Measurements from ENCODE around the gene PAPPA2. TPM values are rescaled to one million over a fixed set of nuclear protein-coding genes. Genes with fewer than 3 reads are reported as not detected.
A peak's percentile ranks its signal among the peaks of the same experiment; 100 is the strongest.

The PAPPA2 gene
- total RNA-seq, 6 donors from 2014 or later: under 0.01 to 2.4 (median 0.45) TPM

GRCh38 chr1:176702901-176703300 lies 239.9 kb downstream of the PAPPA2 start:
- H3K4me3 ChIP-seq: no peak overlapping the region
- H3K36me3 ChIP-seq: no peaks in the 10 kb centered on the region
- WGBS, 2 donors: 75 to 86% methylated on average over 3 of the region's 3 CpGs
- no peaks in the 10 kb centered on the region for H3K9me3 ChIP-seq
- no peak for ATAC-seq (ENCODE audit: low FRiP score in 2 of 2)
- no peak for TF ChIP-seq EP300 (IDR thresholded peaks at IDR 0.05)
- no peak overlapping the region for H3K27ac ChIP-seq
- no peaks in the 10 kb centered on the region for H3K4me1 ChIP-seq
- no peaks in the 10 kb centered on the region for H3K27me3 ChIP-seq
- DNase-seq: no peak

GRCh38 chr1:176705585-176705984 lies 242.6 kb downstream of the PAPPA2 start:
- no peak overlapping the region for H3K4me3 ChIP-seq
- no peaks in the 10 kb centered on the region for H3K27me3 ChIP-seq
- no peaks in the 10 kb centered on the region for H3K36me3 ChIP-seq
- H3K9me3 ChIP-seq: no peaks in the 10 kb centered on the region
- 54 to 67% methylated on average over 1 of the region's 1 CpG for WGBS, 2 donors
- DNase-seq: no peak
- no peak for ATAC-seq (ENCODE audit: low FRiP score in 2 of 2)
- H3K27ac ChIP-seq: no peak overlapping the region
- no peak for TF ChIP-seq EP300 (IDR thresholded peaks at IDR 0.05)
- H3K4me1 ChIP-seq: no peaks in the 10 kb centered on the region

DNA sequence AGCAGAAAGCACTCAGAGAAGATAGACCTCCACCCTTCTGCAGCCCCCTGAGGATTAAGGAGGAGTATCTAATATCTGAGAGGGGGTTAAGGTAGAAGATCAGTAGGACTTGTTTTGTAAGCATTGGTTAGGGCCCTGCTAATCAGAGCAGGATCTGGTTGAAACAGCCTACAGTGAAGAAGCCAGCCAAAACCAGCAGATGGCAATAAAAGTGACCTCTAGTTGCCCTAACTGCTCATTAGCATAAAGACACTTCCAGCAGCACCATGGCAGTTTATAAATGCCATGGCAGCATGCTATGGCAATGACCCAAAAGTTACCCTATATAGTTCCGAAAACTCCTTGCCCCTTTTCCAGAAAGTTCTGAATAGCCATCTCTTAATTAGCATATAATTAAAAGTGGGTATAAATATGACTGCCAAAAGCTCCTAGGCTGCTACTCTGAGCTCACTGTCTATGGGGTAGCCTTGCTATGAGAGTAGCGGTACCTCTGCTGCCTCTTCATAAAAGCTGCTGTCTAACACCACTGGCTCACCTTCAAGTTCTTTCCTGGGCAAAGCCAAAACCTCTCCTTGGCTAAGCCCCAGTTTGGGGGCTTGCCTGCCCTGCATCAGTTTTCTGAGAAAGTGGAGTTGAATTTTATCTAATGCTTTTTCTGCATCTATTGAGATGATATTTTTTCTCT lies 254.2 kb downstream of the PAPPA2 start:
- DNase-seq (no peak), ATAC-seq (ENCODE audit: low FRiP score in 2 of 2) (no peak)
- Histone ChIP-seq H3K4me3 (no peak overlapping the region), H3K9me3 (no peaks in the 10 kb centered on the region), H3K36me3 (no peaks in the 10 kb centered on the region), H3K27ac (no peak overlapping the region), H3K4me1 (no peaks in the 10 kb centered on the region), H3K27me3 (no peaks in the 10 kb centered on the region)
- TF ChIP-seq, protein P1, sequence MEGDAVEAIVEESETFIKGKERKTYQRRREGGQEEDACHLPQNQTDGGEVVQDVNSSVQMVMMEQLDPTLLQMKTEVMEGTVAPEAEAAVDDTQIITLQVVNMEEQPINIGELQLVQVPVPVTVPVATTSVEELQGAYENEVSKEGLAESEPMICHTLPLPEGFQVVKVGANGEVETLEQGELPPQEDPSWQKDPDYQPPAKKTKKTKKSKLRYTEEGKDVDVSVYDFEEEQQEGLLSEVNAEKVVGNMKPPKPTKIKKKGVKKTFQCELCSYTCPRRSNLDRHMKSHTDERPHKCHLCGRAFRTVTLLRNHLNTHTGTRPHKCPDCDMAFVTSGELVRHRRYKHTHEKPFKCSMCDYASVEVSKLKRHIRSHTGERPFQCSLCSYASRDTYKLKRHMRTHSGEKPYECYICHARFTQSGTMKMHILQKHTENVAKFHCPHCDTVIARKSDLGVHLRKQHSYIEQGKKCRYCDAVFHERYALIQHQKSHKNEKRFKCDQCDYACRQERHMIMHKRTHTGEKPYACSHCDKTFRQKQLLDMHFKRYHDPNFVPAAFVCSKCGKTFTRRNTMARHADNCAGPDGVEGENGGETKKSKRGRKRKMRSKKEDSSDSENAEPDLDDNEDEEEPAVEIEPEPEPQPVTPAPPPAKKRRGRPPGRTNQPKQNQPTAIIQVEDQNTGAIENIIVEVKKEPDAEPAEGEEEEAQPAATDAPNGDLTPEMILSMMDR (IDR thresholded peaks at IDR 0.05): no peak
- TF ChIP-seq EP300 (IDR thresholded peaks at IDR 0.05) (no peak), POLR2A (IDR thresholded peaks at IDR 0.05) (no peak), POLR2AphosphoS5 (IDR thresholded peaks at IDR 0.05) (no peak)
- WGBS, 2 donors: 73 to 84% methylated on average over 2 of the region's 2 CpGs

DNA sequence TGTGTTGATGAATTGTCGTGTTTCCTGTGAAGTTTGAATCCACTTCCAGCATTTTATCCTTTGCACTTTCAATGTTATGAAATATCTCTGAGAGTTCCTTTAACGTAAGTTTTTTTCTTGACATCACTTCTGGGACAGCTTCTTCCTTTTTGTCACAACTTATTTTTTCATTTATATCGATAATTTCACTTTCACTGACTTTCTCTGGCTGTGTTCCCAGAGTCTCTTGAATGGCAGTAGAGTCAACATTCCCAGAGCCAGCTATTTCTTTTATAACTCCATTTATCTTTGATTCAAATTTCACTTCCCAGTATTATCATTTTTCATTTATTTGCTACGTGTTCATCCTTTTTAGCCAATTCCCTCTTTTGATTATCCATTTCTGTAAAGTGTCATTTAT lies 256.5 kb downstream of the PAPPA2 start:
- ATAC-seq (ENCODE audit: low FRiP score in 2 of 2): no peak
- peak overlapping the region in 1 of 4 donors; percentile 14 for H3K4me3 ChIP-seq
- TF ChIP-seq POLR2AphosphoS5 (IDR thresholded peaks at IDR 0.05): no peak
- TF ChIP-seq, protein P1 (IDR thresholded peaks at IDR 0.05): no peak
- TF ChIP-seq EP300 (IDR thresholded peaks at IDR 0.05): no peak
- no peak for TF ChIP-seq POLR2A (IDR thresholded peaks at IDR 0.05)
- DNase-seq: no peak
- H3K36me3 ChIP-seq: no peaks in the 10 kb centered on the region
- no peaks in the 10 kb centered on the region for H3K27me3 ChIP-seq
- no peaks in the 10 kb centered on the region for H3K9me3 ChIP-seq
- H3K4me1 ChIP-seq: no peaks in the 10 kb centered on the region
- 22 to 26% methylated on average over 4 of the region's 4 CpGs for WGBS, 2 donors
- H3K27ac ChIP-seq: no peak overlapping the region

- Histone ChIP-seq H3K4me1 (no peaks in the 10 kb centered on the region), H3K36me3 (no peaks in the 10 kb centered on the region), H3K27ac (no peak overlapping the region), H3K27me3 (no peaks in the 10 kb centered on the region), H3K9me3 (no peaks in the 10 kb centered on the region), H3K4me3 (no peak overlapping the region)
- ATAC-seq (ENCODE audit: low FRiP score in 2 of 2) (no peak), DNase-seq (no peak)
- TF ChIP-seq POLR2AphosphoS5 (IDR thresholded peaks at IDR 0.05) (no peak), POLR2A (IDR thresholded peaks at IDR 0.05) (no peak), EP300 (IDR thresholded peaks at IDR 0.05) (no peak)
- TF ChIP-seq, protein P1 (IDR thresholded peaks at IDR 0.05): no peak
- WGBS, 2 donors: 93% methylated on average over 1 of the region's 1 CpG
Measured at GRCh38 chr1:176720838-176721237, 257.9 kb downstream of the PAPPA2 start.

DNA sequence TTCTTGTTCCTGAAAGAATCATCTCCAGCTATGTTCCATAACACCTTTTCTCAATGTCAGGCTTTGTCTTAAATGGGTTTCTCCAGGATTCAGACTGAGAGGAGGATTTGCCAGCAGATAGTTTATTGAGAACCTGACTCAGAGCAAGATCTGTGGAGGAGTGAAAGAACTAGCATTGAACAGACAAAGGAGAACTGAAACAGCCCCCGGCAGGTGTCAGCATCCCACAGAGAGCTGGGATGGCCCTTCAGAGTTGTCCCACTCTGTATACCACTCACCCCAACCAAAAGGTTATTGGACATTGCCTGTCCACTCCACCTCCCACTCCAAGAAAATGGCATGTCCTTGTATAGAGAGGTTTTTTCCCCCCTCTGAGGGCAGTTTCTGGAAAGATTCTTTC lies 270.7 kb downstream of the PAPPA2 start:
- Histone ChIP-seq H3K27me3 (no peaks in the 10 kb centered on the region), H3K4me1 (no peaks in the 10 kb centered on the region), H3K36me3 (no peaks in the 10 kb centered on the region), H3K4me3 (no peak overlapping the region), H3K27ac (no peak overlapping the region), H3K9me3 (no peaks in the 10 kb centered on the region)
- WGBS, 2 donors: 86 to 93% methylated on average over 1 of the region's 1 CpG
- TF ChIP-seq, protein P1 (IDR thresholded peaks at IDR 0.05): no peak
- TF ChIP-seq POLR2AphosphoS5 (IDR thresholded peaks at IDR 0.05) (no peak), EP300 (IDR thresholded peaks at IDR 0.05) (no peak), POLR2A (IDR thresholded peaks at IDR 0.05) (no peak)
- DNase-seq: no peak
- ATAC-seq (ENCODE audit: low FRiP score in 2 of 2): no peak
